Measurements from ENCODE around the gene SH3GL1. TPM values are rescaled to one million over a fixed set of nuclear protein-coding genes. Genes with fewer than 3 reads are reported as not detected.
A peak's percentile ranks its signal among the peaks of the same experiment; 100 is the strongest.

SH3GL1 gene
- total and polyA plus RNA-seq, 10 of the 15 experiments (the other 5 are each of a cell fraction or from before 2014, with no cell fraction given), result 0.93 to 47.4 (median 28.4) TPM

GRCh38 chr19:4343370-4344307 lies 56.7 kb downstream of the SH3GL1 start, which contains the start of gene MPND:
Gene MPND, plus strand, starts transcription at chr19:4343562. Its CDS starts 32 bp downstream, at chr19:4343594.
- no peaks in the 10 kb centered on the region for H4K20me1 ChIP-seq (ENCODE audit: control insufficient read depth, insufficient read depth)
- peak; percentile 7 for FAIRE-seq
- H3K79me2 ChIP-seq (ENCODE audit: control insufficient read depth, insufficient read depth, low read length), result peaks cover 3% of the 10 kb centered on the region
- H3K4me2 ChIP-seq (ENCODE audit: control insufficient read depth, insufficient read depth), result peak within 1 kb of the TSS; percentile 98
- in situ Hi-C loops (cut with MboI), result no loop called here
- ATAC-seq, result peak; percentile 86
- DNase-seq (ENCODE audit: low read depth, low spot score), result peak; percentile 50
- peaks cover 12% of the 10 kb centered on the region for H3K4me1 ChIP-seq (ENCODE audit: control insufficient read depth, insufficient read depth, low read length)
- H3K9ac ChIP-seq (ENCODE audit: control insufficient read depth, insufficient read depth, low read length), result peak within 1 kb of the TSS; percentile 68
- ChIA-PET CTCF (interaction anchor here (0.6 to 3.4 kb wide), 13 partner anchors 10 to 1236 kb away, joined by 3 to 58 read pairs (median 5); partner anchors contain the start of genes CHAF1A, PIAS4 and SH3GL1), SMC1A (ENCODE audit: uncharacterized antibody, unreplicated experiment) (interaction anchor here (0.6 to 2.3 kb wide), 6 partner anchors 9 to 96 kb away, joined by 3 to 13 read pairs (median 4); partner anchors contain the start of genes CHAF1A, SH3GL1 and YJU2), RAD21 (ENCODE audit: unreplicated experiment) (interaction anchor here (0.6 to 2.3 kb wide), 12 partner anchors 9 to 651 kb away, joined by 3 to 15 read pairs (median 8); partner anchors contain the start of genes CHAF1A, EBI3 and SH3GL1), POLR2A (interaction anchor here (0.5 to 2.7 kb wide), 22 partner anchors 9 to 581 kb away, joined by 3 to 22 read pairs (median 5); partner anchors contain the start of genes CHAF1A, EBI3, MRPL54 and YJU2)
- H3K27ac ChIP-seq (ENCODE audit: control insufficient read depth, insufficient read depth), result peak within 1 kb of the TSS; percentile 82
- no TSS peak for BruUV-seq (replicated peaks)
- intact Hi-C loops (cut with micrococcal nuclease; ENCODE audit: unreplicated experiment), result no loop called here
- no peaks in the 10 kb centered on the region for H3K9me3 ChIP-seq (replicated peaks; ENCODE audit: control insufficient read depth, insufficient read depth, low read length)
- WGBS (ENCODE audit: insufficient coverage, insufficient replicate concordance, low lambda C conversion rate, missing lambda C conversion rate), result 9% methylated on average over 48 of the region's 101 CpGs
- peak within 1 kb of the TSS; percentile 98 for H2AFZ ChIP-seq (ENCODE audit: control insufficient read depth, low read depth, low read length)
- H3K4me3 ChIP-seq, result peak within 1 kb of the TSS; percentile 86
- H3K27me3 ChIP-seq (replicated peaks in 1 of 2; ENCODE audit: control insufficient read depth in 2 of 2, insufficient read depth in 2 of 2, low read length in 1 of 2), result no peaks in the 10 kb centered on the region
- no peaks in the 10 kb centered on the region for H3K36me3 ChIP-seq (ENCODE audit: control insufficient read depth in 2 of 2, insufficient read depth in 2 of 2, low read length in 1 of 2)
- TF ChIP-seq CREM (IDR thresholded peaks at IDR 0.05; ENCODE audit: low read depth) (peak; percentile 63; the same call in 1 of the 2 replicates), REST (IDR thresholded peaks at IDR 0.05; ENCODE audit: low read depth, low read length) (no peak), MEF2B (IDR thresholded peaks at IDR 0.05; ENCODE audit: partially characterized antibody, poor library complexity, severe bottlenecking) (peak; percentile 23), IRF5 (IDR thresholded peaks at IDR 0.05; ENCODE audit: borderline replicate concordance) (no peak), CHD4 (IDR thresholded peaks at IDR 0.05) (no peak), POLR2A (IDR thresholded peaks at IDR 0.05; ENCODE audit: low read depth, low read length) (peak; percentile 76), TBL1XR1 (IDR thresholded peaks at IDR 0.05; ENCODE audit: low read depth, low read length) (no peak), SMAD5 (IDR thresholded peaks at IDR 0.05; ENCODE audit: low read depth) (no peak), SREBF1 (IDR thresholded peaks at IDR 0.05; ENCODE audit: low read length) (no peak), YY1 (IDR thresholded peaks at IDR 0.05; ENCODE audit: low read depth, low read length) (peak; percentile 85), PAX5 (IDR thresholded peaks at IDR 0.05; ENCODE audit: borderline replicate concordance, low read depth, low read length) (peak; percentile 13; the same call in 1 of the 2 replicates), DPF2 (IDR thresholded peaks at IDR 0.05) (0 out of 2 replicates have a peak, but pooled peaks have one; percentile 2), NFXL1 (IDR thresholded peaks at IDR 0.05; ENCODE audit: borderline replicate concordance) (no peak), ZNF384 (IDR thresholded peaks at IDR 0.05; ENCODE audit: borderline replicate concordance, low read depth, low read length) (no peak), RB1 (IDR thresholded peaks at IDR 0.05; ENCODE audit: borderline replicate concordance) (no peak), MTA2 (IDR thresholded peaks at IDR 0.05; ENCODE audit: low read depth) (no peak; the same call in 1 of the 2 replicates), SMARCA5 (IDR thresholded peaks at IDR 0.05) (no peak)
